Measurements from ENCODE around the gene EMX1.

Gene EMX1

DNA sequence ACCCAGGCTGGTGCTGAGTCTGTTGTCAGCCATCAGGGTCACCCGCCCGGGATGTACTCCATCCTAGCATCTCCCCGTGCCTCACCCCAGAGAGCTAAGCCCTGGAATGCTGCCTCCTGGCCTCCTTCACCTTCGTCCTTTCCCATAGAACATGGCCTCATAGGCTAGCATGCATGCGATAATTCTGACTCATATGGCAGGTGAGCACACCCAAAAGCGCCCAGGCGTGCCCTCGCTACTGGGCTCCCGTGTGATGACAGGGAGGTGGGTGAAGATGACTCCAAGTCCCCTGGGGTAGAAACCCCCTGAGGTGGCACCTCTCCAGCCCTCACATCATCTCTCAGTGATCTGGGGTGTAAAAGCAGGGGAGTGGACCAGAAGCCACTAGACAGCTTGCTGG, 22.8 kb upstream of the EMX1 start:
- TF ChIP-seq SUZ12 (IDR thresholded peaks at IDR 0.05; ENCODE audit: extremely low read depth, insufficient read depth, insufficient read length), result no peak
- no peak for TF ChIP-seq YY1 (IDR thresholded peaks at IDR 0.05; ENCODE audit: insufficient read depth, insufficient read length)
- TF ChIP-seq ZNF274 (IDR thresholded peaks at IDR 0.05; ENCODE audit: low read depth, low read length), result no peak
- DNase-seq (ENCODE audit: low read depth, low spot score), result no peak
- Histone ChIP-seq H3K27me3 (ENCODE audit: insufficient read depth, insufficient read length) (peaks cover 40% of the 10 kb centered on the region), H3K4me1 (ENCODE audit: insufficient read depth, insufficient read length) (peaks cover 5% of the 10 kb centered on the region), H3K9ac (ENCODE audit: insufficient read length, low read depth) (no peak overlapping the region), H3K36me3 (ENCODE audit: insufficient read depth, insufficient read length, low read length) (peaks cover 10% of the 10 kb centered on the region), H3K4me3 (ENCODE audit: insufficient read length, low read depth) (no peak overlapping the region), H3K9me3 (ENCODE audit: insufficient read depth, low read length) (no peaks in the 10 kb centered on the region)

DNA sequence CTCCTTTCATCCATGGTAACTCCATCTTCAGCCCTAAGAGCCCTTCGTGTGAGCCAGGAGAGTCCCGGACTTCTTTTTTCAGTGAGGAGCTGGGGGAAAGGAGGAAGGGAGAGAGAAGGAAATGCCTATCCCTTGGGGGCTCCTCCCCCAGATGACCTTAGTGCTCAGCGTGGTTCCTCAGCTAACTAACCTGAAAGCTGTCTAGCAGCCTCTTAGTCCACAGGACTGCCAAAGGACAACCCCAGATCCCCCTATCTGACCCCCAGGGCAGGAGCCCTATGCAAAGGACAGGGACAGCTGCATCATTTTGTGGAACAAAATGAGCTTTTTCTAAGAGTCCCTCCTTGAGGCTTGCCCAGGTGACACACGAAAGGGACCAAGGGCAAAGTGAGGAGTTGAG, 22.2 kb upstream of the EMX1 start:
- peaks cover 10% of the 10 kb centered on the region for H3K36me3 ChIP-seq (ENCODE audit: insufficient read depth, insufficient read length, low read length)
- no peak overlapping the region for H3K9ac ChIP-seq (ENCODE audit: insufficient read length, low read depth)
- TF ChIP-seq SUZ12 (IDR thresholded peaks at IDR 0.05; ENCODE audit: extremely low read depth, insufficient read depth, insufficient read length), result no peak
- no peak for TF ChIP-seq YY1 (IDR thresholded peaks at IDR 0.05; ENCODE audit: insufficient read depth, insufficient read length)
- TF ChIP-seq ZNF274 (IDR thresholded peaks at IDR 0.05; ENCODE audit: low read depth, low read length), result no peak
- DNase-seq (ENCODE audit: low read depth, low spot score), result no peak
- no peak overlapping the region for H3K4me3 ChIP-seq (ENCODE audit: insufficient read length, low read depth)
- H3K9me3 ChIP-seq (ENCODE audit: insufficient read depth, low read length), result no peaks in the 10 kb centered on the region
- peaks cover 5% of the 10 kb centered on the region for H3K4me1 ChIP-seq (ENCODE audit: insufficient read depth, insufficient read length)
- peaks cover 42% of the 10 kb centered on the region for H3K27me3 ChIP-seq (ENCODE audit: insufficient read depth, insufficient read length)

DNA sequence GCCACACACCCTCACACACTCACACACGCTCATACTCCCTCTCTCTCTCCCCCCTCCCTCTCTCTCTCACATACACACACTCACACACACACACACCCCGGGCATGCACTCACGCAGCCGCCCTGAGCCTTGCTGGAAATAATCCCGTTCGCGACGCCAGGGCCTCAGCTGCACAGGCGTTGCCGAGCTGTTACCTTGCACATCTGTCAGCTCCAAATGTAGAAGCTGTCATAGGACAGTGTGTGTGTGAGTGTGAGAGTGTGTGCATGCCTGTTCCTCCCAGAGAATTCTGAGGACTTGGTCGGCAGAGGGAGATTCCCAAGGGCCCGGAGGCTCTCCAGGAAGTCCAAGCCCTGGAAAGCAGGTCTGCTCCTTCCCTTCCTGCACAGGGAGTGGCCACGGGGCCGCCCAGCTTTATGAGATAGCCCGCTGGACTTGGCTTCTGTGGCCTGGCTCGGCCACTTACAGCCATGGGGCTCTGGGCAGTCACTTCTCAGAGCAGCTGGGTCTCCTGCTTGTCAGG, 21.5 kb upstream of the EMX1 start:
- H3K27me3 ChIP-seq (ENCODE audit: insufficient read depth, insufficient read length), result peaks cover 49% of the 10 kb centered on the region
- H3K9ac ChIP-seq (ENCODE audit: insufficient read length, low read depth), result no peak overlapping the region
- H3K4me1 ChIP-seq (ENCODE audit: insufficient read depth, insufficient read length), result peaks cover 5% of the 10 kb centered on the region
- TF ChIP-seq YY1 (IDR thresholded peaks at IDR 0.05; ENCODE audit: insufficient read depth, insufficient read length), result no peak
- TF ChIP-seq SUZ12 (IDR thresholded peaks at IDR 0.05; ENCODE audit: extremely low read depth, insufficient read depth, insufficient read length), result no peak
- no peak for TF ChIP-seq ZNF274 (IDR thresholded peaks at IDR 0.05; ENCODE audit: low read depth, low read length)
- H3K4me3 ChIP-seq (ENCODE audit: insufficient read length, low read depth), result no peak overlapping the region
- H3K9me3 ChIP-seq (ENCODE audit: insufficient read depth, low read length), result no peaks in the 10 kb centered on the region
- no peak for DNase-seq (ENCODE audit: low read depth, low spot score)
- H3K36me3 ChIP-seq (ENCODE audit: insufficient read depth, insufficient read length, low read length), result peaks cover 10% of the 10 kb centered on the region

DNA sequence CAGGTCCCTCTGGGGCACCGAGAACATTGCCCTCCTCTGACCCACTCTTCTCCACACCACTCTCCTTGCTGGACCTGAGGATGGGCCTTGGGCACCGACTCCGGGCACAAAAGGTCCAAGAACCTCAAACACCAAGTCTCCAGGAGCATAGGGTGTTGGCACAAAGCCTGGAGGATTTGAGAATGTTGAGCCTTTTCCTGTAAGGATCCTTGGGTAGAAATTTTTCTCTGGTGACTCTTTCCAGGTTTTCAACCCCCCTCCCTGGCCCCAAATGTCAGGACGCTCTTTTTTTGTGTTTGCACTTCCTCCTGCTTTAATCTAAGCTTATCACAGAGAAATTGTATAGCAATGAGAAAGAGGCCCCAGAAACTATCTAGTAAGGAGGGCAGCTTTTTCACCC, 20.9 kb upstream of the EMX1 start:
- no peak for DNase-seq (ENCODE audit: low read depth, low spot score)
- peaks cover 55% of the 10 kb centered on the region for H3K27me3 ChIP-seq (ENCODE audit: insufficient read depth, insufficient read length)

DNA sequence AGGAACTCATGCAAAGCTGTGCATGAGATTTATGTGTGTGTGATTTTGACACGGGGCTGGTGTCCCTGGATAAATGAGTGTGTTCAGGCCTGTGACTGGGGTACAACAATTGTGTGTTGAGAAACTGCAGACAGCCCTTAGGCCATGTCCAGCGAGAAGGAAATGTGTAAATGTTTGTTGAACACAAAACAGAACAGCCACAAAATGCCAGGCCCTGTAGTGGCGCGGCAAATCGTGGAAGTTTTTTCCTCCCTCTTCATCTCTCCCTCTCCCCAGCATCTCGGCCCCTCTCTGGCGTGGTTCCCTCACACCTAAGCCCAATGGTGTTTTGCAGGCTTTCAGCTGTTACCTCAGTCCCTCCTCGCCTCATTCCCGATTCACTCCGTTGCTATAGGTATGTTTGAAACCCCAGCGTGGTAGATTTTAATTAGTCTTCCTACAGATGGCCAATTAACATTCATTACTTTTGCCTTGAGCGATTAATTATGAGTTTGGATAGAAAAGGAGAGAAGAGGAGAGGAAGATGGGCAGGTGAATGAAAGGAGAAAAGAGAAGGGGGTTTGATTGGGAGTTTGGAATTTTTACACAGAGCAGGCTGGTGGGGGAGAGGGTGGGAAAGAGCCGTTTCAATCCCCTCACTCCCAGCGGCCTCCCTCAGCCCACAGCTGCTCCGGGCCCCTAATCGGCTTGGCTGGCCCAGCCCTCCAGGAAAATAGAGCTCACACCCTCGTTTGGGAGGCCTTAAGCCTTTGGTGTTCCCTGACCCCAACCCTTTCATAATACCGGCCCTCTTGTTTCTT, 19.3 kb upstream of the EMX1 start:
- no peaks in the 10 kb centered on the region for H3K9me3 ChIP-seq (ENCODE audit: insufficient read depth, low read length)
- H3K36me3 ChIP-seq (ENCODE audit: insufficient read depth, insufficient read length, low read length), result no peaks in the 10 kb centered on the region
- TF ChIP-seq YY1 (IDR thresholded peaks at IDR 0.05; ENCODE audit: insufficient read depth, insufficient read length), result no peak
- no peak for TF ChIP-seq ZNF274 (IDR thresholded peaks at IDR 0.05; ENCODE audit: low read depth, low read length)
- TF ChIP-seq SUZ12 (IDR thresholded peaks at IDR 0.05; ENCODE audit: extremely low read depth, insufficient read depth, insufficient read length), result no peak
- peaks cover 5% of the 10 kb centered on the region for H3K4me1 ChIP-seq (ENCODE audit: insufficient read depth, insufficient read length)
- no peak overlapping the region for H3K9ac ChIP-seq (ENCODE audit: insufficient read length, low read depth)
- peaks cover 69% of the 10 kb centered on the region for H3K27me3 ChIP-seq (ENCODE audit: insufficient read depth, insufficient read length)
- H3K4me3 ChIP-seq (ENCODE audit: insufficient read length, low read depth), result no peak overlapping the region
- no peak for DNase-seq (ENCODE audit: low read depth, low spot score)

More for the DNA sequence above, 20.9 kb upstream of the EMX1 start:
- Histone ChIP-seq H3K36me3 (ENCODE audit: insufficient read depth, insufficient read length, low read length) (peaks cover 7% of the 10 kb centered on the region), H3K4me3 (ENCODE audit: insufficient read length, low read depth) (no peak overlapping the region), H3K9me3 (ENCODE audit: insufficient read depth, low read length) (no peaks in the 10 kb centered on the region), H3K9ac (ENCODE audit: insufficient read length, low read depth) (no peak overlapping the region), H3K4me1 (ENCODE audit: insufficient read depth, insufficient read length) (peaks cover 5% of the 10 kb centered on the region)
- TF ChIP-seq SUZ12 (IDR thresholded peaks at IDR 0.05; ENCODE audit: extremely low read depth, insufficient read depth, insufficient read length) (no peak), ZNF274 (IDR thresholded peaks at IDR 0.05; ENCODE audit: low read depth, low read length) (no peak), YY1 (IDR thresholded peaks at IDR 0.05; ENCODE audit: insufficient read depth, insufficient read length) (no peak)

DNA sequence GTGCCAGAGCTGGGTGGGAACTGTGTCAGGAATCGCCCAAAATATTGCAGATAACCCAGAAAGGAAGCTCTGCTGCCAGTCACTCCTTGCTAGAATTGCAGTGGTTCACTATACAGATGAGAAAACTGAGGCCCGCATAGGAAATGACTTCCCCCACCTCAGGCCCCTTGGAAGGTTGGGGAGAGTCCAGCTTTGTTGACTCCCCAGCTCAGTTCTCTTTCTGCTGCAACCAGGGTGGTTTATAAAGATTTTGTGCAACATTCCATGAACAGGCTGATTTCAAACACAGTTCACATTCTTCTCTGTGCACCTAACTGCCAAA, 18.8 kb upstream of the EMX1 start:
- TF ChIP-seq ZNF274 (IDR thresholded peaks at IDR 0.05; ENCODE audit: low read depth, low read length), result no peak
- TF ChIP-seq YY1 (IDR thresholded peaks at IDR 0.05; ENCODE audit: insufficient read depth, insufficient read length), result no peak
- TF ChIP-seq SUZ12 (IDR thresholded peaks at IDR 0.05; ENCODE audit: extremely low read depth, insufficient read depth, insufficient read length), result no peak
- peaks cover 4% of the 10 kb centered on the region for H3K4me1 ChIP-seq (ENCODE audit: insufficient read depth, insufficient read length)
- H3K36me3 ChIP-seq (ENCODE audit: insufficient read depth, insufficient read length, low read length), result no peaks in the 10 kb centered on the region
- no peaks in the 10 kb centered on the region for H3K9me3 ChIP-seq (ENCODE audit: insufficient read depth, low read length)
- DNase-seq (ENCODE audit: low read depth, low spot score), result no peak
- no peak overlapping the region for H3K4me3 ChIP-seq (ENCODE audit: insufficient read length, low read depth)
- no peak overlapping the region for H3K9ac ChIP-seq (ENCODE audit: insufficient read length, low read depth)
- peaks cover 73% of the 10 kb centered on the region for H3K27me3 ChIP-seq (ENCODE audit: insufficient read depth, insufficient read length)

DNA sequence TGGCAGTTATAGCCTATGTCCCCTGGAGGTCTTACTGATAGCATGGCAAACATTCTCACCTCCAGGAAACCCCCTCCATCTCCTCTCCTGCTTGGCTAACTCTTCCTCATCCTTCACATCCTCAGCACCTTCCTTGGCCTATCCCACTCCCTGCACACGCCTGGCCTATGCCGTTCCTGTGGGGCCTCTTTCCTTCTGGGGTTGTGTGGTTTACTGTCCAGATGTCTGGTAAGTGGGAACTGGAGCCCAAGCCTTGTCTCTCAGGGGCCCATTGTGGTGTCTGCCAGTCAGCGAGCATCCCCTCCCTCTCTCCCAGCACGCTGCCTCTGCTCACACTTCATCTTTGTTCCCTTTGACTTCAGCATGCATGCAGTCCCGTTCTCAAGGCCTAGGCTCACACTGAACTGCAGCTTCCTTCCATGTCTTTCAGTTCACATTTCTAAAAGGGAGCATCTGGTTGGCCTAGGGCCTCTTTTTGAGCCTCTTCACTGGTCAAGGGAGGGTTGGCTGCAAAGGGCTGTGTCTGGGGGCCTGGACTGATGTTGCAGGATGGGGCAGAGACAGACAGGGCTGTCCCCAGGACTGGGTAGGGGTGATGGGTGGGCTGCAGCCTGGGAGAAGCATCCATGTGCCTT, 17.0 kb upstream of the EMX1 start:
- no peak for TF ChIP-seq YY1 (IDR thresholded peaks at IDR 0.05; ENCODE audit: insufficient read depth, insufficient read length)
- TF ChIP-seq ZNF274 (IDR thresholded peaks at IDR 0.05; ENCODE audit: low read depth, low read length), result no peak
- TF ChIP-seq SUZ12 (IDR thresholded peaks at IDR 0.05; ENCODE audit: extremely low read depth, insufficient read depth, insufficient read length), result no peak
- Histone ChIP-seq H3K36me3 (ENCODE audit: insufficient read depth, insufficient read length, low read length) (no peaks in the 10 kb centered on the region), H3K4me1 (ENCODE audit: insufficient read depth, insufficient read length) (no peaks in the 10 kb centered on the region), H3K27me3 (ENCODE audit: insufficient read depth, insufficient read length) (peaks cover 73% of the 10 kb centered on the region), H3K9ac (ENCODE audit: insufficient read length, low read depth) (no peak overlapping the region), H3K9me3 (ENCODE audit: insufficient read depth, low read length) (no peaks in the 10 kb centered on the region), H3K4me3 (ENCODE audit: insufficient read length, low read depth) (no peak overlapping the region)
- no peak for DNase-seq (ENCODE audit: low read depth, low spot score)

All from NT2/D1 (cell line).